Progenitor cell of endocrine pancreas (in vitro differentiated cells): ENCODE results near the gene PSORS1C2. TPM values are rescaled to one million over a fixed set of nuclear protein-coding genes. Genes with fewer than 3 reads are reported as not detected.

Experiments used
- DNase-seq: peaks from one replicate; pipeline ENCODE4 v3.0.0; 2021; ENCODE audit warnings: low spot score; ENCODE audit not compliant: unreplicated experiment
- H3K27ac Mint-ChIP-seq: 2 replicates; pipeline ENCODE4 v1.8.0; 2021; ENCODE audit warnings: mild to moderate bottlenecking, moderate library complexity, mixed read lengths
- H3K27me3 Mint-ChIP-seq: 2 replicates; pipeline ENCODE4 v1.8.0; 2021; ENCODE audit warnings: mixed read lengths
- H3K36me3 Mint-ChIP-seq: 2 replicates; pipeline ENCODE4 v1.8.0; 2022; ENCODE audit warnings: mixed read lengths; ENCODE audit not compliant: insufficient read depth
- H3K4me1 Mint-ChIP-seq: 2 replicates; pipeline ENCODE4 v1.8.0; 2021; ENCODE audit warnings: low read depth, mixed read lengths
- H3K4me3 Mint-ChIP-seq: 2 replicates; pipeline ENCODE4 v1.8.0; 2021; ENCODE audit warnings: low read depth, mild to moderate bottlenecking, moderate library complexity, mixed read lengths
- H3K9me3 Mint-ChIP-seq: 2 replicates; pipeline ENCODE4 v1.8.0; 2021; ENCODE audit warnings: low read depth, mixed read lengths
- CTCF ChIP-seq: fragments of 200-600 bp; sonication (generic); IDR thresholded peaks from one replicate; pipeline ENCODE4 v1.5.0; 2021; ENCODE audit warnings: antibody characterized with exemption, mild to moderate bottlenecking; ENCODE audit not compliant: unreplicated experiment
- total RNA-seq: library from RNA; stranded (reverse); gene quantifications from 2 replicates; pipeline ENCODE4 v1.2.1, GENCODE V29; 2021

The PSORS1C2 gene
- total RNA-seq, 1 donor from 2014 or later: not detected

GRCh38 chr6:31179896-31180295, 41.0 kb upstream of the PSORS1C2 start:
- no peak for TF ChIP-seq CTCF
- H3K9me3 Mint-ChIP-seq: no peaks in the 10 kb centered on the region
- no peaks in the 10 kb centered on the region for H3K36me3 Mint-ChIP-seq
- DNase-seq: no peak
- H3K4me3 Mint-ChIP-seq: no peak overlapping the region
- H3K27ac Mint-ChIP-seq: no peak overlapping the region
- H3K27me3 Mint-ChIP-seq: peaks cover 8% of the 10 kb centered on the region
- peaks cover 2% of the 10 kb centered on the region for H3K4me1 Mint-ChIP-seq

- H3K4me1 Mint-ChIP-seq: peaks cover 2% of the 10 kb centered on the region
- no peak for TF ChIP-seq CTCF
- H3K27ac Mint-ChIP-seq: no peak overlapping the region
- DNase-seq: no peak
- H3K36me3 Mint-ChIP-seq: no peaks in the 10 kb centered on the region
- no peak overlapping the region for H3K4me3 Mint-ChIP-seq
- no peaks in the 10 kb centered on the region for H3K9me3 Mint-ChIP-seq
- peaks cover 8% of the 10 kb centered on the region for H3K27me3 Mint-ChIP-seq
These were observed 40.1 kb upstream of the PSORS1C2 start for GRCh38 chr6:31179042-31179386.

GRCh38 chr6:31178143-31179041, 39.5 kb upstream of the PSORS1C2 start:
- H3K4me3 Mint-ChIP-seq: no peak overlapping the region
- H3K27me3 Mint-ChIP-seq: peaks cover 8% of the 10 kb centered on the region
- no peak for DNase-seq
- H3K9me3 Mint-ChIP-seq: no peaks in the 10 kb centered on the region
- no peak overlapping the region for H3K27ac Mint-ChIP-seq
- no peaks in the 10 kb centered on the region for H3K36me3 Mint-ChIP-seq
- no peak for TF ChIP-seq CTCF
- no peaks in the 10 kb centered on the region for H3K4me1 Mint-ChIP-seq

- H3K4me1 Mint-ChIP-seq: no peaks in the 10 kb centered on the region
- no peaks in the 10 kb centered on the region for H3K9me3 Mint-ChIP-seq
- peaks cover 19% of the 10 kb centered on the region for H3K27me3 Mint-ChIP-seq
- no peak for DNase-seq
- H3K27ac Mint-ChIP-seq: no peak overlapping the region
- no peaks in the 10 kb centered on the region for H3K36me3 Mint-ChIP-seq
- no peak for TF ChIP-seq CTCF
- H3K4me3 Mint-ChIP-seq: no peak overlapping the region
These were observed 37.1 kb upstream of the PSORS1C2 start for GRCh38 chr6:31175971-31176370.

- Mint-ChIP-seq H3K4me3 (no peak overlapping the region), H3K27ac (no peak overlapping the region), H3K4me1 (no peaks in the 10 kb centered on the region)
These were observed 35.5 kb upstream of the PSORS1C2 start for GRCh38 chr6:31174378-31174777.

More at GRCh38 chr6:31174378-31174777, 35.5 kb upstream of the PSORS1C2 start:
- Mint-ChIP-seq H3K36me3 (no peaks in the 10 kb centered on the region), H3K27me3 (peaks cover 29% of the 10 kb centered on the region), H3K9me3 (no peaks in the 10 kb centered on the region)
- DNase-seq: no peak
- no peak for TF ChIP-seq CTCF
